Measurements from ENCODE around the gene STXBP2.
A peak's percentile ranks its signal among the peaks of the same experiment; 100 is the strongest.

Gene STXBP2

GRCh38 chr19:7665076-7665475, 28.2 kb downstream of the STXBP2 start:
- peak in 1 of 3 donors; percentile 29 for DNase-seq
- Histone ChIP-seq H3K4me1 (ENCODE audit: control extremely low read depth in 1 of 4, control insufficient read depth in 4 of 4, insufficient read depth in 4 of 4, low read length in 3 of 4) (peaks cover 0 to 15% (median 7%) of the 10 kb centered on the region in 4 experiments), H3K9me3 (ENCODE audit: control extremely low read depth in 1 of 5, control insufficient read depth in 4 of 5, insufficient read depth in 2 of 5, low read depth in 1 of 5, low read length in 4 of 5) (no peaks in the 10 kb centered on the region), H3K36me3 (ENCODE audit: control insufficient read depth in 4 of 4, insufficient read depth in 4 of 4, low read length in 3 of 4) (no peaks in the 10 kb centered on the region), H3K27ac (ENCODE audit: insufficient read depth in 1 of 2, low read depth in 1 of 2, low read length in 2 of 2, poor library complexity in 1 of 2, severe bottlenecking in 2 of 2) (no peak overlapping the region), H3K4me3 (ENCODE audit: control insufficient read depth in 1 of 7, extremely low read depth in 1 of 7, insufficient read depth in 4 of 7, low read depth in 2 of 7, low read length in 6 of 7) (no peak overlapping the region), H3K27me3 (replicated peaks in 2 of 5; ENCODE audit: control insufficient read depth in 4 of 5, insufficient read depth in 5 of 5, low read length in 4 of 5) (peaks cover 0 to 12% (median 7%) of the 10 kb centered on the region in 5 experiments)
- ChIA-PET POLR2A (interaction anchor here (0.7 kb wide), 1 partner anchor 121 kb away, joined by 3 read pairs; no protein-coding TSS in a partner anchor), CTCF (interaction anchor here (1.2 to 1.3 kb wide), 2 partner anchors 11 to 135 kb away, joined by 3 to 6 read pairs; no protein-coding TSS in a partner anchor)
- no CpG with 5 or more reads among the region's 4 CpGs for WGBS (ENCODE audit: insufficient coverage)

- H3K4me3 ChIP-seq (ENCODE audit: control insufficient read depth in 1 of 7, extremely low read depth in 1 of 7, insufficient read depth in 4 of 7, low read depth in 2 of 7, low read length in 6 of 7), result peak within 1 kb of the TSS in 1 of 7 experiments; percentile 33
- no peaks in the 10 kb centered on the region for H3K36me3 ChIP-seq (ENCODE audit: control insufficient read depth in 4 of 4, insufficient read depth in 4 of 4, low read length in 3 of 4)
- DNase-seq, result no peak
- POLR2A ChIA-PET, result no interaction called here
- peaks cover 0 to 23% (median 14%) of the 10 kb centered on the region in 4 experiments for H3K4me1 ChIP-seq (ENCODE audit: control extremely low read depth in 1 of 4, control insufficient read depth in 4 of 4, insufficient read depth in 4 of 4, low read length in 3 of 4)
- 49% methylated on average over 8 of the region's 9 CpGs for WGBS (ENCODE audit: insufficient coverage)
- CTCF ChIA-PET, result interaction anchor here (1.9 to 2.5 kb wide), 2 partner anchors 15 to 101 kb away, joined by 5 to 8 read pairs; no protein-coding TSS in a partner anchor
- H3K27me3 ChIP-seq (replicated peaks in 2 of 5; ENCODE audit: control insufficient read depth in 4 of 5, insufficient read depth in 5 of 5, low read length in 4 of 5), result peaks cover 0 to 34% (median 7%) of the 10 kb centered on the region in 5 experiments
- H3K27ac ChIP-seq (ENCODE audit: insufficient read depth in 1 of 2, low read depth in 1 of 2, low read length in 2 of 2, poor library complexity in 1 of 2, severe bottlenecking in 2 of 2), result no peak within 1 kb of the TSS
- H3K9me3 ChIP-seq (ENCODE audit: control extremely low read depth in 1 of 5, control insufficient read depth in 4 of 5, insufficient read depth in 2 of 5, low read depth in 1 of 5, low read length in 4 of 5), result peaks cover 0 to 2% (median 1%) of the 10 kb centered on the region in 5 experiments
These were observed 31.9 kb downstream of the STXBP2 start, which contains the start of gene RETN for GRCh38 chr19:7668842-7669241. TSS of gene RETN (plus strand) at chr19:7669049. CDS start at chr19:7669327, 278 bp downstream.

- ChIA-PET POLR2A (interaction anchor here (1.1 kb wide), 1 partner anchor 11 kb away, joined by 4 read pairs; the partner anchor contains the start of gene TRAPPC5), CTCF (interaction anchor here (1.9 to 2.5 kb wide), 2 partner anchors 16 to 101 kb away, joined by 5 to 8 read pairs; no protein-coding TSS in a partner anchor)
- whole genome bisulfite sequencing (ENCODE audit: insufficient coverage), result 55% methylated on average over 6 of the region's 9 CpGs
- Histone ChIP-seq H3K9me3 (ENCODE audit: control extremely low read depth in 1 of 5, control insufficient read depth in 4 of 5, insufficient read depth in 2 of 5, low read depth in 1 of 5, low read length in 4 of 5) (peaks cover 0 to 5% (median 1%) of the 10 kb centered on the region in 5 experiments), H3K4me1 (ENCODE audit: control extremely low read depth in 1 of 4, control insufficient read depth in 4 of 4, insufficient read depth in 4 of 4, low read length in 3 of 4) (peaks cover 0 to 25% (median 14%) of the 10 kb centered on the region in 4 experiments), H3K27ac (ENCODE audit: insufficient read depth in 1 of 2, low read depth in 1 of 2, low read length in 2 of 2, poor library complexity in 1 of 2, severe bottlenecking in 2 of 2) (no peak overlapping the region), H3K4me3 (ENCODE audit: control insufficient read depth in 1 of 7, extremely low read depth in 1 of 7, insufficient read depth in 4 of 7, low read depth in 2 of 7, low read length in 6 of 7) (peak overlapping the region in 1 of 7 experiments; percentile 33), H3K36me3 (ENCODE audit: control insufficient read depth in 4 of 4, insufficient read depth in 4 of 4, low read length in 3 of 4) (no peaks in the 10 kb centered on the region), H3K27me3 (replicated peaks in 2 of 5; ENCODE audit: control insufficient read depth in 4 of 5, insufficient read depth in 5 of 5, low read length in 4 of 5) (peaks cover 0 to 34% (median 7%) of the 10 kb centered on the region in 5 experiments)
- no peak for DNase-seq
These were observed 32.7 kb downstream of the STXBP2 start for GRCh38 chr19:7669641-7670040.

GRCh38 chr19:7670150-7670783, 33.4 kb downstream of the STXBP2 start:
- WGBS (ENCODE audit: insufficient coverage), result 3% methylated on average over 39 of the region's 43 CpGs
- H3K4me3 ChIP-seq (ENCODE audit: control insufficient read depth in 1 of 7, extremely low read depth in 1 of 7, insufficient read depth in 4 of 7, low read depth in 2 of 7, low read length in 6 of 7), result peak overlapping the region; percentile 8 to 71 (median 42)
- no peak overlapping the region for H3K27ac ChIP-seq (ENCODE audit: insufficient read depth in 1 of 2, low read depth in 1 of 2, low read length in 2 of 2, poor library complexity in 1 of 2, severe bottlenecking in 2 of 2)
- CTCF ChIA-PET, result interaction anchor here (1.0 to 2.5 kb wide), 4 partner anchors 11 to 102 kb away, joined by 4 to 8 read pairs (median 6); partner anchors contain the start of gene TRAPPC5
- DNase-seq, result peak in 2 of 3 donors; percentile 68 to 81
- peaks cover 0 to 5% (median 1%) of the 10 kb centered on the region in 5 experiments for H3K9me3 ChIP-seq (ENCODE audit: control extremely low read depth in 1 of 5, control insufficient read depth in 4 of 5, insufficient read depth in 2 of 5, low read depth in 1 of 5, low read length in 4 of 5)
- peaks cover 0 to 25% (median 14%) of the 10 kb centered on the region in 4 experiments for H3K4me1 ChIP-seq (ENCODE audit: control extremely low read depth in 1 of 4, control insufficient read depth in 4 of 4, insufficient read depth in 4 of 4, low read length in 3 of 4)
- POLR2A ChIA-PET, result interaction anchor here (1.1 kb wide), 1 partner anchor 11 kb away, joined by 4 read pairs; the partner anchor contains the start of gene TRAPPC5
- peaks cover 0 to 34% (median 7%) of the 10 kb centered on the region in 5 experiments for H3K27me3 ChIP-seq (replicated peaks in 2 of 5; ENCODE audit: control insufficient read depth in 4 of 5, insufficient read depth in 5 of 5, low read length in 4 of 5)
- no peaks in the 10 kb centered on the region for H3K36me3 ChIP-seq (ENCODE audit: control insufficient read depth in 4 of 4, insufficient read depth in 4 of 4, low read length in 3 of 4)

- WGBS (ENCODE audit: insufficient coverage), result 82% methylated on average over 7 of the region's 9 CpGs
- Histone ChIP-seq H3K4me1 (ENCODE audit: control extremely low read depth in 1 of 4, control insufficient read depth in 4 of 4, insufficient read depth in 4 of 4, low read length in 3 of 4) (peaks cover 0 to 25% (median 14%) of the 10 kb centered on the region in 4 experiments), H3K4me3 (ENCODE audit: control insufficient read depth in 1 of 7, extremely low read depth in 1 of 7, insufficient read depth in 4 of 7, low read depth in 2 of 7, low read length in 6 of 7) (peak overlapping the region in 2 of 7 experiments; percentile 53 to 71), H3K27me3 (replicated peaks in 2 of 5; ENCODE audit: control insufficient read depth in 4 of 5, insufficient read depth in 5 of 5, low read length in 4 of 5) (peaks cover 0 to 34% (median 7%) of the 10 kb centered on the region in 5 experiments), H3K9me3 (ENCODE audit: control extremely low read depth in 1 of 5, control insufficient read depth in 4 of 5, insufficient read depth in 2 of 5, low read depth in 1 of 5, low read length in 4 of 5) (peaks cover 0 to 5% (median 1%) of the 10 kb centered on the region in 5 experiments), H3K36me3 (ENCODE audit: control insufficient read depth in 4 of 4, insufficient read depth in 4 of 4, low read length in 3 of 4) (no peaks in the 10 kb centered on the region), H3K27ac (ENCODE audit: insufficient read depth in 1 of 2, low read depth in 1 of 2, low read length in 2 of 2, poor library complexity in 1 of 2, severe bottlenecking in 2 of 2) (no peak overlapping the region)
- CTCF ChIA-PET, result interaction anchor here (0.6 to 1.9 kb wide), 4 partner anchors 10 to 255 kb away, joined by 3 to 6 read pairs (median 4); partner anchors contain the start of gene TRAPPC5
- no peak for DNase-seq
- POLR2A ChIA-PET, result no interaction called here
These were observed 33.9 kb downstream of the STXBP2 start for GRCh38 chr19:7670790-7671189.

GRCh38 chr19:7672522-7672921, 35.6 kb downstream of the STXBP2 start:
- Histone ChIP-seq H3K4me3 (ENCODE audit: control insufficient read depth in 1 of 7, extremely low read depth in 1 of 7, insufficient read depth in 4 of 7, low read depth in 2 of 7, low read length in 6 of 7) (no peak overlapping the region), H3K4me1 (ENCODE audit: control extremely low read depth in 1 of 4, control insufficient read depth in 4 of 4, insufficient read depth in 4 of 4, low read length in 3 of 4) (peaks cover 0 to 41% (median 27%) of the 10 kb centered on the region in 4 experiments), H3K27me3 (replicated peaks in 2 of 5; ENCODE audit: control insufficient read depth in 4 of 5, insufficient read depth in 5 of 5, low read length in 4 of 5) (peaks cover 0 to 34% (median 7%) of the 10 kb centered on the region in 5 experiments), H3K27ac (ENCODE audit: insufficient read depth in 1 of 2, low read depth in 1 of 2, low read length in 2 of 2, poor library complexity in 1 of 2, severe bottlenecking in 2 of 2) (no peak overlapping the region), H3K36me3 (ENCODE audit: control insufficient read depth in 4 of 4, insufficient read depth in 4 of 4, low read length in 3 of 4) (no peaks in the 10 kb centered on the region), H3K9me3 (ENCODE audit: control extremely low read depth in 1 of 5, control insufficient read depth in 4 of 5, insufficient read depth in 2 of 5, low read depth in 1 of 5, low read length in 4 of 5) (peaks cover 0 to 5% (median 1%) of the 10 kb centered on the region in 5 experiments)
- ChIA-PET POLR2A (no interaction called here), CTCF (interaction anchor here (0.9 kb wide), 1 partner anchor 18 kb away, joined by 3 read pairs; no protein-coding TSS in a partner anchor)
- WGBS (ENCODE audit: insufficient coverage), result 81% methylated on average over 7 of the region's 9 CpGs
- DNase-seq, result no peak
